HepG2 (cell line): ENCODE results near the gene COL5A1. TPM values are rescaled to one million over a fixed set of nuclear protein-coding genes. Genes with fewer than 3 reads are reported as not detected.

Source experiments
- ATAC-seq: fragments of 200-7000 bp; cut with Tn5 transposase; 3 replicates; pipeline ENCODE4 v1.9.1; 2020; ENCODE audit warnings: mild to moderate bottlenecking, moderate library complexity
- BruUV-seq: library from RNA; stranded (reverse); fragments of 400-500 nt; replicated peaks from 2 replicates; lab custom pipeline; 2021; lab: Mats Ljungman, UMichigan
- CTCF ChIA-PET: fragments of 300-600 bp; formaldehyde crosslinking; extraction: SDS; loops from one replicate; lab custom pipeline; 2021; ENCODE audit warnings: low total read pairs, inconsistent platforms, low intra/inter-chr PET ratio; lab: Yijun Ruan, JAX
- POLR2A ChIA-PET: fragments of 350-600 bp; sonication (Branson Sonifier 250); formaldehyde crosslinking; loops from one replicate; lab custom pipeline; 2020; ENCODE audit warnings: antibody characterized with exemption, inconsistent platforms; lab: Yijun Ruan, JAX
- DNase-seq: peaks from one replicate; pipeline ENCODE4 v3.0.0-alpha.2; 2015; ENCODE audit warnings: low spot score
- FAIRE-seq: peaks from 3 replicates; lab custom pipeline; 2011; peaks lifted over from hg19 to GRCh38; lab: Jason Lieb, UNC
- H2AFZ ChIP-seq: one replicate; pipeline ENCODE4 v1.6.1; 2011; ENCODE audit warnings: low read length, inconsistent platforms
- H3K27ac ChIP-seq: fragments of 300-600 bp; 3 replicates; pipeline ENCODE4 v1.8.0; 2011; ENCODE audit warnings: mixed run types, mild to moderate bottlenecking, mixed read lengths, low read length, inconsistent platforms; ENCODE audit not compliant: insufficient read depth; ENCODE audit errors: extremely low read length
- H3K27me3 ChIP-seq, 2 experiments: fragments of 200-600 bp in 1 of 2; 2 replicates in 1 of 2; 3 replicates in 1 of 2; pipeline versions ENCODE4 v1.6.0 to v1.8.0; 2011; ENCODE audit warnings: low read length in 2 of 2, mild to moderate bottlenecking in 2 of 2, moderate library complexity in 2 of 2, inconsistent platforms in 1 of 2; ENCODE audit not compliant: insufficient read depth in 2 of 2, control insufficient read depth in 1 of 2
- H3K36me3 ChIP-seq, 2 experiments: fragments of 200-600 bp in 1 of 2; replicated peaks in 1 of 2; 2 replicates in 1 of 2; 3 replicates in 1 of 2; pipeline versions ENCODE4 v1.5.1 to v1.8.0; 2011; ENCODE audit warnings: low read length in 2 of 2, inconsistent platforms in 1 of 2; ENCODE audit not compliant: insufficient read depth in 2 of 2, control insufficient read depth in 1 of 2
- H3K4me1 ChIP-seq: 2 replicates; pipeline ENCODE4 v1.5.1; 2012; ENCODE audit warnings: low read length, inconsistent platforms; ENCODE audit not compliant: insufficient read depth
- H3K4me2 ChIP-seq: 2 replicates; pipeline ENCODE4 v1.6.0; 2011; ENCODE audit warnings: low read depth, low read length, inconsistent platforms
- H3K4me3 ChIP-seq, 3 experiments: fragments of 200-600 bp in 1 of 3; sonication (generic), shearing (Covaris generic) in 1 of 3; replicated peaks in 1 of 3; 2 replicates each; pipeline ENCODE4 v1.5.1; 2011 to 2016; ENCODE audit warnings: low read length in 3 of 3, inconsistent platforms in 2 of 3, low read depth in 2 of 3, mild to moderate bottlenecking in 2 of 3, control low read depth in 1 of 3, mixed read lengths in 1 of 3; ENCODE audit not compliant: insufficient read depth in 1 of 3
- H3K79me2 ChIP-seq: one replicate; pipeline ENCODE4 v1.6.1; 2011; ENCODE audit warnings: low read length, inconsistent platforms; ENCODE audit not compliant: insufficient read depth
- H3K9ac ChIP-seq: 2 replicates; pipeline ENCODE4 v1.6.0; 2011; ENCODE audit warnings: mild to moderate bottlenecking, low read depth, low read length, inconsistent platforms; ENCODE audit not compliant: insufficient read depth
- H3K9me3 ChIP-seq: 2 replicates; pipeline ENCODE4 v1.5.1; 2012; ENCODE audit warnings: mild to moderate bottlenecking, low read length
- H4K20me1 ChIP-seq: 2 replicates; pipeline ENCODE4 v1.6.0; 2011; ENCODE audit warnings: inconsistent platforms, mild to moderate bottlenecking, low read length, moderate library complexity; ENCODE audit not compliant: insufficient read depth
- FOXJ3 ChIP-seq: sonication (generic); formaldehyde crosslinking; IDR thresholded peaks from 2 replicates; pipeline ENCODE4 v1.4.0; 2020; ENCODE audit warnings: missing genetic modification reagents, mild to moderate bottlenecking, borderline replicate concordance
- MNT ChIP-seq: fragments of 450-650 bp; IDR thresholded peaks from 2 replicates; pipeline ENCODE4 v1.6.1; 2016
- WGBS: methylation state at CpG from one replicate; pipeline ENCODE4 v1.1.6; 2017; ENCODE audit warnings: low lambda C conversion rate; 5-methylcytosine and 5-hydroxymethylcytosine counted together
- in situ Hi-C: cut with HindIII; loops from 2 replicates; pipeline ENCODE4 v1.10.0; 2017; ENCODE audit warnings: low pct_unique_long_range_greater_than_20kb; ENCODE audit not compliant: extremely low pct_ligation_motif_present
- intact Hi-C: fragments of 100-400 bp; cut with micrococcal nuclease; formaldehyde crosslinking; loops from one replicate; pipeline ENCODE4 v1.10.0; 2022; ENCODE audit not compliant: unreplicated experiment
- polyA plus RNA-seq, 8 experiments: library from polyadenylated mRNA; depleted of rRNA in 3 of 8; stranded (reverse) in 7 of 8; unstranded in 1 of 8; fragments of >200 nt; fragmentation: Illumina TruSeq in 4 of 8; extraction: Trizol in 4 of 8; gene quantifications; 2 replicates each; pipeline versions ENCODE4 v1.2.1 to v1.2.3, GENCODE V29; 2011 to 2016; ENCODE audit warnings: low read depth in 4 of 8, missing spikeins in 1 of 8, mixed read lengths in 1 of 8; ENCODE audit not compliant: insufficient read depth in 1 of 8
- total RNA-seq, 5 experiments: library from RNA; depleted of rRNA; stranded (reverse); fragments of >200 nt; fragmentation: Illumina TruSeq; extraction: Trizol; gene quantifications; 2 replicates each; pipeline ENCODE4 v1.2.3, GENCODE V29; 2016; ENCODE audit warnings: low read depth in 1 of 5
- TF ChIP-seq, protein P1 (sequence below): sonication (generic); formaldehyde crosslinking; IDR thresholded peaks from 2 replicates; pipeline ENCODE4 v1.5.0; 2020; ENCODE audit warnings: missing genetic modification reagents

COL5A1 gene
- total and polyA plus RNA-seq, 2 of the 13 experiments (the other 11 are each of a cell fraction or from before 2014, with no cell fraction given): not detected

GRCh38 chr9:134861595-134862334, 220.2 kb downstream of the COL5A1 start:
- no peaks in the 10 kb centered on the region; the same call in 1 of the 2 replicates for H4K20me1 ChIP-seq
- CTCF ChIA-PET: no interaction called here
- no TSS peak for BruUV-seq
- DNase-seq: no peak
- no peak overlapping the region for H3K9ac ChIP-seq
- H3K27ac ChIP-seq: no peak overlapping the region
- in situ Hi-C loops: no loop called here
- no peaks in the 10 kb centered on the region for H3K36me3 ChIP-seq
- H3K27me3 ChIP-seq: peaks cover 0 to 24% of the 10 kb centered on the region in 2 experiments; a peak in 3 of 5 replicates
- no peaks in the 10 kb centered on the region for H3K9me3 ChIP-seq
- no peak overlapping the region for H3K4me2 ChIP-seq
- intact Hi-C loops: no loop called here
- FAIRE-seq: no peak
- H3K79me2 ChIP-seq: no peaks in the 10 kb centered on the region
- POLR2A ChIA-PET: no interaction called here
- no peak overlapping the region for H3K4me3 ChIP-seq
- 31% methylated on average over 10 of the region's 17 CpGs for WGBS
- H3K4me1 ChIP-seq: no peaks in the 10 kb centered on the region
- ATAC-seq: no peak
- TF ChIP-seq, protein P1, sequence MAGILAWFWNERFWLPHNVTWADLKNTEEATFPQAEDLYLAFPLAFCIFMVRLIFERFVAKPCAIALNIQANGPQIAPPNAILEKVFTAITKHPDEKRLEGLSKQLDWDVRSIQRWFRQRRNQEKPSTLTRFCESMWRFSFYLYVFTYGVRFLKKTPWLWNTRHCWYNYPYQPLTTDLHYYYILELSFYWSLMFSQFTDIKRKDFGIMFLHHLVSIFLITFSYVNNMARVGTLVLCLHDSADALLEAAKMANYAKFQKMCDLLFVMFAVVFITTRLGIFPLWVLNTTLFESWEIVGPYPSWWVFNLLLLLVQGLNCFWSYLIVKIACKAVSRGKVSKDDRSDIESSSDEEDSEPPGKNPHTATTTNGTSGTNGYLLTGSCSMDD (CRISPR knock-in tag): no peak
- no peak for TF ChIP-seq FOXJ3 (CRISPR knock-in tag)
- TF ChIP-seq MNT: peak; percentile 68; the same call in 1 of the 2 replicates
- TF ChIP-seq, all 625 proteins: peak for 1
- no peak overlapping the region for H2AFZ ChIP-seq
